CD4-positive, alpha-beta T cell treated with Interleukin-6 at 100 ng/mL for 8 hours (primary cell): ENCODE measurements around the gene AP3B1.
"Not testable (repeated sequence)": the region's sequence is repeated elsewhere in the genome, so short reads cannot be mapped to it uniquely, and the experiment has no call there.

ENCODE experiments used
- DNase-seq: peaks from one replicate; pipeline ENCODE4 v3.0.0-alpha.2; 2020; ENCODE audit warnings: mixed read lengths, low spot score

The AP3B1 gene

DNA sequence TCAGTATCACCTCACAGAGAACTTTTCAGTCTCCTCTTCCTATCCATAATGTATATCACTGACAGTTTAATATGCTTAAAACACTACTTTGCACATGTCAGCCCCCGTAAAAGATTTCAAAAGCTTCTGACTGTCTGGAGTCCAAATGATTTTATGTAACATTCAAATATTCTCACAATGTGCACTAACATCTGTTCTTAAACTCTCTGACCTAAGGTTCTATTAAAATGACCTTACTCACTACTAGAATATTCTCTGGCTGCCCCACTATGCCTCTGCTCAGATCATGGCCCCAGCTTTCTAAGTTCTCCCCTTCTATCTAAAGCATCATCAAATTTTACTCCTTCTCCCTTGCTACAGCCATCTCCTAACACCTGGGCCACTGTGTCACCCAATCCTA lies 52.5 kb downstream of the AP3B1 start:
- DNase-seq, result no peak

GRCh38 chr5:78237911-78238310 lies 56.6 kb downstream of the AP3B1 start:
- no peak for DNase-seq

DNA sequence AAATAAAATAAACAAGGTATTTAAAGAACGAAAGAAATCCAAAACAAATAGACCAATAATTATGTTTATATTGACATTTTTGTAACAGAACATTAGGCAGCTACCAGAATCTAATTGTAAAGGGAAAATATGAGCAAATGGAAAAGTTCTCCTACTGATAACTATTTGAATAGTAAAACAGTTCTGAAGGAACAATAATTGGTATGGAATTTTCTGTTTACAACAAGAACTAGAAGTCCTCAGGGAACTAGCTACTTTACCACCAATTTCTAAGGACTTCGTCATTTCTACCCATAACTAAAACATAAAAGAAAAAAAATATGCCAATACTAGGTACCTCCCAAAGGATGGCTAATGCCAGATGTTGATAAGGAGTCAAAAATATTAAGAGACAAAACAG lies 58.5 kb downstream of the AP3B1 start:
- no peak for DNase-seq

- DNase-seq, result no peak
These were observed 59.2 kb downstream of the AP3B1 start for GRCh38 chr5:78235289-78235688.

DNA sequence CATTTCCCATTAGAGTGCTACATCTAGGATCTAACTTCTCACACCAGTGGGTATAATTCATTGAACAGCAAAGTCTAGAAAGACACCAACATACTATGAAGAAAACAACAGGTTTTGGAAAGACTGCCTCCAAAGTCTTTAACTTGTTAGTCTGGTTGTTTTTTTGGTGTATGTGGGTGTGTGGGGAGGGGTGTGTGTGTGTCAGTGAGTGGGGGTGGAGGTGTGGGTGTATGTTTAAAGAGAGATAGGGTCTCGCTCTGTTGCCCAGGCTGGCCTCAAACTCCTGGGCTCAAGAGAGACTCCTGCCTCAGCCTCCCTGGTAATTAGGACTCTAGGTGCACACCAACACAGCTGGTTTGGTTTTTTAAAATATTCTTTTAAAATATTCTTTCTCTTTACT lies 59.7 kb downstream of the AP3B1 start:
- DNase-seq, result no peak

DNA sequence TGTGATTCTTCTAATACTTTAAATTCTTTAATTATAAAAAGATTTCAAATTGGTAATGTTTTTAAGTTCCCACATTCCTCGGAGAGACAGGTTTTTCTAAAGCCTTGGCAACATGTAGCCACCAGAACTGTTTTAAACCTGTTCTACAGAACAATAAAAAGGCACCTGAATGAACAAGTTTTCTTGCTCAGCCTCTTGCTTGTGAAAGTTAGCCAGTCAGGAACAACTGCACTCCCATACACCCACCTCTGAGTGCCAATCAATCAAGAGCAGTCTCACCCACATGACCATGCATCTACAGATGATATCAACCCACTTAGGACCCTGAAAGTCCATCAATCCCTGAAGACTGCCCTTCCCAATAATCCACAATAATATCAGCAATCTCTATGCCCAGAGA lies 62.3 kb downstream of the AP3B1 start:
- no peak for DNase-seq

GRCh38 chr5:78224358-78224757 lies 70.1 kb downstream of the AP3B1 start:
- no peak for DNase-seq

- no peak for DNase-seq
These were observed 72.5 kb downstream of the AP3B1 start for GRCh38 chr5:78221964-78222451.

DNA sequence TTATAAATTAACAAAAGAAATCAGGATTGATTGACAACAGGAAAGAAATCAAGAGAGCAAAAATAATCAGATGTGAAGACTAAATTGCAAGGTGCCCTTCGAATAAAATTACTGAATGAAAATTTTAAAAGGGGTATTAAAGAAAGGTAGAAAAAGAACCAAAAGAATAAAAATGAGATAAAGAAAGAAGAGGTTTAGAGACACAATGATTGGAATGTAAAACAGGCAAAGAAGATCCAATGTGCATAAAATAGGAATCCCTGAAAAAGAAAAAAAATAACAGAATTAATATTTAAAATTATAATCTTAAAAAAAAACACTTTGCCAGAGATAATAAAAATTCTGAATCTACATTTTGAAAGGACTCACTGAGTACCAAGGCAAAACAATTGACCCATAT lies 73.0 kb downstream of the AP3B1 start:
- no peak for DNase-seq

- DNase-seq, result no peak
These were observed 78.5 kb downstream of the AP3B1 start for GRCh38 chr5:78215972-78216371.

GRCh38 chr5:78215565-78215964 lies 78.9 kb downstream of the AP3B1 start:
- no peak for DNase-seq

DNA sequence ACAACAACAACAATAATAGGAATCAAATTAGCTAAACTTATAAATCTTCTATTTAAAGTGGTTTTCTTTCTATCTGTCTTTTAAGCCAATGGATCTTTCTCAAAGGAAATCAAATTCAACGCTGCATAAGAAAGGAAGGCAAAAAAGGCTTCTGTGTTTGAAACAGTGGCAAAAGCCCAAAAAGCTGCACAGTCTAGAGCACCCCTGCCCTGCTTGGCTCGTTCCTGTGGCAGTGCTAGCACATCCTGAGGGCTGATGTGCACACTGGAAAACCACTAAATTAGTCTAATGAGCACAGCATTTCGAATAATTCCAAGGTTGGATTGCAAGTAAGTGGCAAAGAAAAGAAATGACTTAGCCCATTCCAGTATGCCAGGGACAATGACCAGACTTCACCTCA lies 80.7 kb downstream of the AP3B1 start:
- no peak for DNase-seq

DNA sequence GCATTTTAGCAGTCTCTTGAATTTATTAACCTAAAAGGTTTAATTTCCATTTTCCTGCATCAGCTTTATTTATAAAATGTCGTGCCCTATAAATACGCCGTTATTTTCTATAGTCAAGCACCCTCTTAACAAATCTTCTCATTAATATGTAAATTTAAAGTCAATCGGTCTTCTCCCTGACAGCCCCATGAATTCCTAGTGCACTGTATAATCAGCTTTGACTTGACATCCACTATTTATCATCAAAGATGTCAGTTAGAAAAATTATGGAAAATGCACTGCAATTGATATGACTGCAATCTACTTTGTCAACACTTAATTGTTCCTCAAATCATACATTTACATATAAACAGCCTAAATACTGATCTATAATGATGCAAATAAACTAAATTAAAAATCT lies 83.4 kb downstream of the AP3B1 start:
- DNase-seq, result no peak

DNA sequence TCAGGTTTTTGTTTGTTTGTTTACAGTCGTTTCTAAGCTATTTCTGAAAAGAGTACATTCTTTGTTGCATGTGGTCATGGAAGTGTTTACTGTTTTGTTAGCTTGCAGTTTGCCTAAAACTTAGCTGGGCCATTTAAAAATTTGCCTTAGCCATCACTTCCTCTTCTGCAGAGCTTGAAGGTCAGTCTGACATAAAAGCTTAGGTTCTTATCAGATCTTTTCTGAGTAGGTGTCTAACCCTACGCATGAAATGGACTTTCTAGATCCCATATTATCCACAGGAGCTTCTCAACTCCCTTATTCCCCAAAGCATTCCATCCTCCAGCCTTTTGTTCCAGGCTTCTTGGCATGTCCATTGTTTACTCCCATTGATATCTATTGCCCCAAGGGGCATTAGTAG lies 90.3 kb downstream of the AP3B1 start:
- DNase-seq, result no peak

DNA sequence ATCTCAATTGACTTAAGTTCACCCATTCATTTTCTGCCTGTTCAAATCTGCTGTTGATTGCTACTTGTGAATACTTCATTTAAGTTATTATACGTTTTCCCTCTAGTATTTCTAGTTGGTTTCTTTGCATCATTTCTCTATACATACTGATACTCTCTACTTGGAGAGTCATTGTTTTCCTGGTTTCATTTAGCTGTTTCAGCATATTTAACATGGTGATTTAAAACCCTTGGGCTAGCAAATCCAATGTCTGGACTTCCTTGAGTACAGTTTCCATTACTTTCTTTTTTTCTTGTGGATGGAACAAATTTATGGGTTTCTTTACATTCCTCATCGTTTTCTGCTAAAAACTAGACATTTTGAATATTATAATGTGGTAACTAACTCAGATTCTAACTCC lies 90.7 kb downstream of the AP3B1 start:
- no peak for DNase-seq

DNA sequence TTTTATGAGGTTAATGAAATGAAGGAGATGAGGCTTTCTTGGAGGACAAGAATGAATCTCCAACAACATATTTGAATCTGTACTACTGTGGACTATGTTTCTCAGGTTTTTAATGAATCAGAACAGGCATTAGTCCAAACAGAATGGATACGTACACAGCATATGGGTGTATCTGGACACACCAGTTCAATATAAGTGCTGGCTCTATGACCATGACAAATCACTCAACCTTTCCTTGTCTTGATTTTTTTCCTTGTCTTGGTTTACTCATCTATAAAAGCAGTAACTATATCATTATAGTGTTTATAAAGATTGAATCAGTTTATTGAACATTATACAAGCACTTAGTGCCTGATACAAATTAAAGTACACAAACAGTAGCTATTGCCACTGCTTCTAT lies 104.1 kb downstream of the AP3B1 start:
- DNase-seq, result no peak

DNA sequence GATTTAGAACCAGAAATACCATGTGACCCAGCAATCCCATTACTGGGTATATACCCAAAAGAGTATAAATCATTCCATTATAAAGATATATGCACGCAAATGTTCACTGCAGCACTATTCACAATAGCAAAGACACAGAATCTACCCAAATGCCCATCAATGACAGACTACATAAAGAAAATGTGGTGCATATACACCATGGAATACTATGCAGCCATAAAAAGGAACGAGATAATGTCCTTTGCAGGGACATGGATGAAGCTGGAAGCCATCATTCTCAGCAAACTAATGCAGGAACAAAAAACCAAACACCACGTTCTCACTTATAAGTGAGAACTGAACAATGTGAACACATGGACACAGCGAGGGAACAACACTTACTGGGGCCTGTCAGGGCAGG lies 105.8 kb downstream of the AP3B1 start:
- DNase-seq, result not testable (repeated sequence)

- DNase-seq, result no peak
These were observed 107.3 kb downstream of the AP3B1 start for GRCh38 chr5:78187172-78187571.

DNA sequence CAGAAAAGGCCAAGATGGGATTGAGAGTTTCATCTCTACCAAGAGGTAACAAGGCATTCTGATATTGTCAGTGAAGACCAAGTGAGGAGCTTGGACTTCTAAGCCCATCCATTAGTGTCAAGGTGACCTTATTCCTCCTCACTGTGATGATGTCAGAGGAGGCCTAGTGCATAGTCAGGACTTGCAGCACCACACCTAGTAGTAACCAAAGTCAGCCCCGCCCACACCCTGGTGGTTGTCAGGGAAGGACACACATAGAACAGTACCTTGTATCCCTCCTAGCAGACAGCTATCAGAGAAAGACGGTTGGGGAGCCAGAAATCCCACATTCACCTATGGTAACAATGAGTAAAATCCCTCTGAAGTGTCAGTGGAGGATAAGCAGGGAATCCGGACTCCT lies 111.7 kb downstream of the AP3B1 start:
- DNase-seq, result no peak

DNA sequence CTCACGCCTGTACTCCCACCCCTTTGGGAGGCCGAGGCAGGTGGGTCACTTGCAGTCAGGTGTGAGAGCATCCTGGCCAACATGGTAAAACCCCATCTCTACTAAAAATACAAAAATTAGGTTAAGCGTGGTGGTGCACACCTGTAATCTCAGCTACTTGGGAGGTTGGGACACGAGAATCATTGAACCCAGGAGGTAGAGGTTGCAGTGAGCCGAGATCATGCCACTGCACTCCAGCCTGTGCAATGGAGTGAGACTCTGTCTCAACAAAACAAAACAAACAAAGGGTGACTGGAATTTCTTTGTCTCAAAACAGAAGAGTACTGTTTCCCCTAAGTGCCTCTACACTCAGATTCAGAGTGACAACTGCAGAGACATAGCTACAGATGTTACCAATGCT lies 116.1 kb downstream of the AP3B1 start:
- DNase-seq, result no peak

- not testable (repeated sequence) for DNase-seq
These were observed 124.2 kb downstream of the AP3B1 start for GRCh38 chr5:78170335-78170734.

- no peak for DNase-seq
These were observed 132.1 kb downstream of the AP3B1 start for GRCh38 chr5:78162253-78162862.

GRCh38 chr5:78157001-78157400 lies 137.5 kb downstream of the AP3B1 start:
- no peak for DNase-seq

DNA sequence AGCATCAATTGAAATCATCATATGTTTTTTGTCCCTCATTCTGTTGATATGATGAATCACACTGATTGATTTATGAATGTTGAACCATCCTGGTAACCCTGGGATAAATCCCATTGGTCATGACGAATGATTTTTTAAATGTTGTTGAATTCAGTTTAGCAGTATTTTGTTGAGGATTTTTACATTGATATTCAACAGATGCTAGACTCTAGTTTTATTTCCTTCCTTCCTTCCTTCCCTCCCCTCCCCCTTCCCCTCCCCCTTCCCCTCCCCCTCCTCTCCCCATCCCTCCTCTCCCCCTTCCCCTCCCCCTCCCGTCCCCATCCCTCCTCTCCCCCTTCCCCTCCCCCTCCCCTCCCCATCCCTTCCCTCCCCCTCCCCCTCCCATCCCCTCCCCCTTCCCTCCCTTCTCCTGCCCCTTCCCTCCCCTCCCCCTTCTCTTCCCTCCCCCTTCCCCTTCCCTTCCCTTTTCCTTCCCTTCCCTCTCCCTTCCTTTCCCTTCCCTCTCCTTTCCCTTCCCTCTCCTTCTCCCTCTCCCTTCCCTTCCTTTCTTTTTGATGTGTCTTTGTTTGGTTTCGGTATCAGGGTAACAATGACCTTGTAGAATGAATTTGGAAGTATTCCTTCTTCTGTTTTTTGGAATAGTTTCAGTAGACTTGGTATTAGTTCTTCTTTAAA lies 142.8 kb downstream of the AP3B1 start:
- no peak for DNase-seq
